ENCODE data around the gene CACNB4.

DNA sequence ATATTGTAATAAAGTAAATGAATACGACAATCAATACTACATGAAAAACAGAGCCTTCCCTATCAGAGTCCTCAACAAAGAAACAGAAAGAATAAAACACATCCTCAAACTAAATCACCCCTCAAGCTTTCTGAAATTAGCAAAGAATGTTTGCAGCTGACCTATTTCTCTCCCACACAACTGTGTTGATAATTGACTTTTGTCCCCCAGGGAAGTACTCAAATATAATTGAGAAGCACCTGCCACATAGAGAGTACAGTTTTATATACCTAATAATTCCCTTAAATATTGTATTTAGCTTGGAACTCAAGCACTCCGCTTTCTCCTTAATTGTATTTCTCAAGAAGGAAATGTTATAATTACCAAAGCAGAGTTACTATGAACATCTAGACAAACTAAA lies 12.6 kb downstream of the CACNB4 start:
- TF ChIP-seq, protein P1, sequence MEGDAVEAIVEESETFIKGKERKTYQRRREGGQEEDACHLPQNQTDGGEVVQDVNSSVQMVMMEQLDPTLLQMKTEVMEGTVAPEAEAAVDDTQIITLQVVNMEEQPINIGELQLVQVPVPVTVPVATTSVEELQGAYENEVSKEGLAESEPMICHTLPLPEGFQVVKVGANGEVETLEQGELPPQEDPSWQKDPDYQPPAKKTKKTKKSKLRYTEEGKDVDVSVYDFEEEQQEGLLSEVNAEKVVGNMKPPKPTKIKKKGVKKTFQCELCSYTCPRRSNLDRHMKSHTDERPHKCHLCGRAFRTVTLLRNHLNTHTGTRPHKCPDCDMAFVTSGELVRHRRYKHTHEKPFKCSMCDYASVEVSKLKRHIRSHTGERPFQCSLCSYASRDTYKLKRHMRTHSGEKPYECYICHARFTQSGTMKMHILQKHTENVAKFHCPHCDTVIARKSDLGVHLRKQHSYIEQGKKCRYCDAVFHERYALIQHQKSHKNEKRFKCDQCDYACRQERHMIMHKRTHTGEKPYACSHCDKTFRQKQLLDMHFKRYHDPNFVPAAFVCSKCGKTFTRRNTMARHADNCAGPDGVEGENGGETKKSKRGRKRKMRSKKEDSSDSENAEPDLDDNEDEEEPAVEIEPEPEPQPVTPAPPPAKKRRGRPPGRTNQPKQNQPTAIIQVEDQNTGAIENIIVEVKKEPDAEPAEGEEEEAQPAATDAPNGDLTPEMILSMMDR (IDR thresholded peaks at IDR 0.05; ENCODE audit: low read length), result no peak
- TF ChIP-seq EZH2 (IDR thresholded peaks at IDR 0.05; ENCODE audit: borderline replicate concordance, low read length), result no peak
